Fibroblast of lung (primary cell): ENCODE measurements around the gene GRIK1.

Experiments used
- EZH2 ChIP-seq: IDR thresholded peaks from 2 replicates; pipeline ENCODE4 v1.5.1; 2012; ENCODE audit warnings: low read length, control low read depth, mild to moderate bottlenecking; ENCODE audit errors: missing control alignments
- TF ChIP-seq, protein P1 (sequence below), 2 donors: IDR thresholded peaks in 1 of 2; conservative IDR thresholded peaks in 1 of 2; 1 replicate in 1 of 2; 2 replicates in 1 of 2; pipeline ENCODE4 v1.5.1; 2011 to 2012; ENCODE audit warnings: low read length in 2 of 2, control low read depth in 1 of 2, inconsistent platforms in 1 of 2, low read depth in 1 of 2, mild to moderate bottlenecking in 1 of 2

- TF ChIP-seq, protein P1, sequence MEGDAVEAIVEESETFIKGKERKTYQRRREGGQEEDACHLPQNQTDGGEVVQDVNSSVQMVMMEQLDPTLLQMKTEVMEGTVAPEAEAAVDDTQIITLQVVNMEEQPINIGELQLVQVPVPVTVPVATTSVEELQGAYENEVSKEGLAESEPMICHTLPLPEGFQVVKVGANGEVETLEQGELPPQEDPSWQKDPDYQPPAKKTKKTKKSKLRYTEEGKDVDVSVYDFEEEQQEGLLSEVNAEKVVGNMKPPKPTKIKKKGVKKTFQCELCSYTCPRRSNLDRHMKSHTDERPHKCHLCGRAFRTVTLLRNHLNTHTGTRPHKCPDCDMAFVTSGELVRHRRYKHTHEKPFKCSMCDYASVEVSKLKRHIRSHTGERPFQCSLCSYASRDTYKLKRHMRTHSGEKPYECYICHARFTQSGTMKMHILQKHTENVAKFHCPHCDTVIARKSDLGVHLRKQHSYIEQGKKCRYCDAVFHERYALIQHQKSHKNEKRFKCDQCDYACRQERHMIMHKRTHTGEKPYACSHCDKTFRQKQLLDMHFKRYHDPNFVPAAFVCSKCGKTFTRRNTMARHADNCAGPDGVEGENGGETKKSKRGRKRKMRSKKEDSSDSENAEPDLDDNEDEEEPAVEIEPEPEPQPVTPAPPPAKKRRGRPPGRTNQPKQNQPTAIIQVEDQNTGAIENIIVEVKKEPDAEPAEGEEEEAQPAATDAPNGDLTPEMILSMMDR (conservative IDR thresholded peaks at IDR 0.05 in 1 of 2, IDR thresholded peaks at IDR 0.05 in 1 of 2; ENCODE audit: low read depth in 1 of 2, low read length in 2 of 2), result no peak
- TF ChIP-seq EZH2, result no peak
Observed at GRCh38 chr21:29738730-29739129, 201.1 kb downstream of the GRIK1 start.
